ENCODE data around the gene PCNX2.
"Not testable (repeated sequence)": the region's sequence is repeated elsewhere in the genome, so short reads cannot be mapped to it uniquely, and the experiment has no call there.

Gene PCNX2

DNA sequence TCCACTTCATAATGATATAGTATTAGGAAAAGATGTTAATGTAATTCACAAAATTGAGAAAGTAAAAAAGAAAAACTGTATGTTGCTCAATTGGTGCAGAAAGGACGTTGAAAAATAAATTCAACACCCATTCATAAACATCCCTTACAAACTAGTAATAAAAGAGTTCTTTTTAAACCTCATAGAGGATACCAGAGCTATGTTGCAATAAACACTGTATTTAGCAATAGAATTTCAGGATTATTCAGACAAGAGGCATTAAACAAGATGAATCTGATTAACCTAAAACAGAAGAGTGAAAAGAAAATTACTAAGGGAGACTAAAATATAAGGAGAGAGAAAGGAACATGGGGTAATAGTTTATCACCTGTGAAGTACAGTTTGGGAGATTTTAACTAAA is 190.3 kb downstream of the PCNX2 start:
- DNase-seq (ENCODE audit: low spot score) = no peak

DNA sequence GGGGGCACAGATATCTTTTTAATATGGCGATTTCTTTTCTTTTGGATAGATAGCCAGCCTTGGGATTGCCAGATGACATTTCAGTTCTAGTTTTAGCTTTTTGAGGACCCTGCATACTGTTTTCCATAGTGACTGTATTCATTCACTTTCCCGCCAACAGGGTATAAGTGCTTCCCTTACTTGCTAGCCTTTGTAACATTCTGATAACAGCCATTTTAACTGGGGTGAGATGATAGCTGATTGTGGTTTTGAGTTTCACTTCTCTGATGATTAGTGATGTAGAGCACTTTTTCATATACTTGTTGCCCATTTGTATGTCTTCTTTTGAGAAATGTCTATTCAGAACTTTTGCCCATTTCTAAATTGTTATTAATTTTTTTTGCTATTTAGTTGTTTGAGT is 193.2 kb downstream of the PCNX2 start:
- DNase-seq (ENCODE audit: low spot score) = no peak

GRCh38 chr1:233097959-233098580 is 197.5 kb downstream of the PCNX2 start:
- DNase-seq (ENCODE audit: low spot score) = no peak

DNA sequence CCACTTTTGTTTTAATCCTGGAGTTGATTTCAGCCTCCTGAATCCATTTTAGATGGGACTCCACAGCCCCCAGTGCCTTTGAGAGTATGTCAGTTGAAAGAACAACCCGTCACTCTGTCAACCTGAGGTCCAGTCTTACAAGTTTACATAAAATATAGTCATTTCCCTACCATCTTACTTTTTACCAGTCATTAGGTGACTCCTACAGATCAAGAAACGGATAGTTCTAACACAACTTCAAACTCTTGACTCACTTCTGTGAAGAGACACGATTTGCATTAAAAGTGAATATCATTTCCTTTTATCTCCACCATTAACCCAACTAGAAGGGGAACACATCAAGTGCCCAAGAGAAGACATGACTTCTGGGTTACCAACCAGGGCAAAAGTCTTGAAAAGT is 198.0 kb downstream of the PCNX2 start:
- no peak for DNase-seq (ENCODE audit: low spot score)

- no peak for DNase-seq (ENCODE audit: low spot score)
These were observed 200.8 kb downstream of the PCNX2 start for GRCh38 chr1:233094691-233095090.

DNA sequence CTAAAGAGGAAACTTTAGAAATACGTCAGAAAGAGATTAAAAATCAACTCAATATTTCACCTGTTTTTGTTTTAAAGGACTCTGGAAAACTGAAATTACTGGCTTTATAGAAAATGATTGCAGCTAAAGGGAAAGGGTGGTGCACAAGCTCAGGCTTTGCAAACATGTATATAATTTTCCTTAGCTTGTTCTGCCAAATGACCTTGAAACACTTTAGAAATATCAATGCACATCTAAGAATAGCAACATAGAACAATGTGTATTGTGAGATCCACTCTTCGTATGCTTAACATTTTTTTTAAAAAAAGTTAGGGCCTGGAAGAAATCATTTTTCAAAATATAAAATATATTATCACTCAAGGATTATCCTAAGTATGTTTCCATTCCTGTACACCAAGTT is 201.3 kb downstream of the PCNX2 start:
- no peak for DNase-seq (ENCODE audit: low spot score)

GRCh38 chr1:233090746-233091494 is 204.6 kb downstream of the PCNX2 start:
- DNase-seq (ENCODE audit: low spot score) = no peak

- DNase-seq (ENCODE audit: low spot score) = no peak
These were observed 206.3 kb downstream of the PCNX2 start for GRCh38 chr1:233089251-233089650.

DNA sequence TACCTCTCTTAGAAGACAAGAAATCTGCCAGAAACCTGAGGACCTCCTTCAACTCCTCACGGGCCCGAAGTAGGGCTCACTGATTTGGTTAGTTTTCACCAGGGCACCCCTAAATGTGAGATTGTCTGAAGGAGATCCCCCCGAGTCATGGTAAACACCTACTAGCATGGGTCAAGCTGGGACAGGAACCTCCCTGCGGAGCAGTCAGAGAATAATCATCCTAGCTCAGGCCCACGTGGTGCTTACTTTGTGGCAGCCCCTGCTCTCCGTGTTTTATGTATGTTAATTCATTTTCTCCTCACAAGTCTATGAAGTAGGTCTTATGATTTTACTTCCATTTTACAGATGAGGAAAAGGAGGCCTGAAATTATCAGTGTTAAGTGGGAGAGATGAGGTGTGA is 206.9 kb downstream of the PCNX2 start:
- DNase-seq (ENCODE audit: low spot score) = no peak

GRCh38 chr1:233086961-233087881 is 208.3 kb downstream of the PCNX2 start:
- no peak for DNase-seq (ENCODE audit: low spot score)

DNA sequence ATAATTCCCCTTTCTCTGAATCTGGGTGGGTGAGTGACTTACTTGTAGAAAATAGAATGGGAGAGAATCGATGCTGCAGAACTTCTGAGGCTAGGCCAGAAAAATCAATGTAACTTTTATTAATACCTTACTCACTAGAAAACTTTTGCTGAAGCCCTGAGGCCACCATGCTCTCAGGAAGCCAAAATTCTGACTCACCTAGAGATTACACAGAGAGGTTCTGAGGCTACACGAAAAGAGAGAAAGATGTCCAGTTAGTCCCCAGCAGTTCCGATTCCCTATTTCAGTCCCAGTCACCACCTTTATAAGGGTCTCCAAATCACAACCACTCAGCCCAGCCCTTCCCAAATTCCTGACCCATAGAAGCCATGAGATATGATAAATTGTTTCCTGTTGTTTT is 210.0 kb downstream of the PCNX2 start:
- no peak for DNase-seq (ENCODE audit: low spot score)

- DNase-seq (ENCODE audit: low spot score) = no peak
These were observed 212.6 kb downstream of the PCNX2 start for GRCh38 chr1:233082778-233083550.

GRCh38 chr1:233081735-233082134 is 213.8 kb downstream of the PCNX2 start:
- DNase-seq (ENCODE audit: low spot score) = no peak

GRCh38 chr1:233080827-233081226 is 214.7 kb downstream of the PCNX2 start:
- DNase-seq (ENCODE audit: low spot score) = not testable (repeated sequence)

DNA sequence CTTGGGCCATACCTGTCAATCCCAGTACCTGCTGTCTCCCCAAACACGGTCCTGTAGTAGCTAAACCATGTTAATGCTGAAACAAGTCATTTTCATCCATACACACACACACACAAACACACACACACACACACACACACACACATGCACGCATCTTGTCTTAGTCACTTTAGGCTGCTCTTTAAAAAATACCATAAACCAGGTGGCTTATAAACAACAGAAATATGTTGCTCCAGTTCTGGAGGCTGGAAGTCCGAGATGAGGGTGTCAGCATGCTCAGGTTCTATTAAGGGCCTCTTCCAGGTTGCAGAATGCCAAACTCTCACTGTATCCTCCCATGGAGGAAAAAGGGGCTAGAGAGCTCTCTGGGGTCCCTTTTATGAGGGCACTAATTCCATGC is 215.2 kb downstream of the PCNX2 start:
- DNase-seq (ENCODE audit: low spot score) = no peak

DNA sequence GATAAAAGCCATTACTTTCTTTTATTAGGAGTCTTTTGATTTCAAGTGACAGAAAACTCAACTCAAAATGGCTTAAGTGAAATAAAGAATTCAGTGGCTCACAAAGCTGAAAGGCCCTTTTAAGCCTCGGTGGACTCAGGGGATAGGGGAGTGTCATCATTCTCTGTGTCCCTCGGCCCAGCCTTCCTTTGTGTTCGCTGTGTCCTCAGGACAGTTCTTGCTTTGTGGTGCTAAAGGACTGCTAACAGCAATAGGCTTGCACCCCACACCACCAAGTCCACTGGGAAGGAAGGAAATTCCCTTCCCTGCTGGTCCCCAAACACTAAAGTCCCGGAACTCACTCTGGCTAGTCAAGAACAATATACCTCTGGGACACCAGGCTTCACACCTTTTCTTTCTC is 216.0 kb downstream of the PCNX2 start:
- DNase-seq (ENCODE audit: low spot score) = no peak

DNA sequence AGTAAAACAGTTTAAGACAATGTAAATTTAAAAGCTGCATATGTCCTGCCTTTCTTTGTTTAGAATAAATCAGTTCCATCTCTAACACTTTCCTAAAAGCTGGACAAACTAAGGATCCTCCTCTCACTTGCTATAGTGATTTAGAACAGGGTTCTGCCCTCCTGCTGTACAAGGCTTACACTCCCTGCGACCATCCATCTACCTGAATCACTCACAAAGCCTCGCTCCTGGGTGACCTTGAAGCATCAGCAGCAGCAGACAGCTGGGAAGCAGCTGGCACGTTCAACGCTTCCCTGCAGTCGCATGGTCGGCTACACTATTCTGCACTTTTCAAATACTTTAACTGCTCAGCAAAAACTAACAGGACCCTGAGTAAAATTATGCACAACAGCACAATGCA is 217.1 kb downstream of the PCNX2 start:
- no peak for DNase-seq (ENCODE audit: low spot score)

DNA sequence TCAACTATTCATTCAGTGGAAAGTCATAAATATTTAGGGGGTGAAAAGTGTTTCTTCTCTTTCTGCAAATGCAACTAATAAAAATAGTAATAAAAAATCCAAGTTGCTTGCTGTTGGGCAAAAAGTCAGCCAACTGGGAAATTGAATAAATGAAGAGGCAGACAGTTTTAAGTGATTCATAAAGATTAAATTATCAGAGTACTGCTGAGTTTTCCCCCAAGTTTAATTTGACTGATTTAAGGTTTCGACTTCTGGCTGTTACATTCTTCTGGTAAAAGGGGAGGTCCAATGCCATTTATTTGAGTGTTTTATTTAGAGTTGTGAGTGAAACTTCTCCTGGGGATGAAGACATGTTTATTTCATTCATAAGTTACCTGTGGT is 219.6 kb downstream of the PCNX2 start:
- DNase-seq (ENCODE audit: low spot score) = no peak

DNA sequence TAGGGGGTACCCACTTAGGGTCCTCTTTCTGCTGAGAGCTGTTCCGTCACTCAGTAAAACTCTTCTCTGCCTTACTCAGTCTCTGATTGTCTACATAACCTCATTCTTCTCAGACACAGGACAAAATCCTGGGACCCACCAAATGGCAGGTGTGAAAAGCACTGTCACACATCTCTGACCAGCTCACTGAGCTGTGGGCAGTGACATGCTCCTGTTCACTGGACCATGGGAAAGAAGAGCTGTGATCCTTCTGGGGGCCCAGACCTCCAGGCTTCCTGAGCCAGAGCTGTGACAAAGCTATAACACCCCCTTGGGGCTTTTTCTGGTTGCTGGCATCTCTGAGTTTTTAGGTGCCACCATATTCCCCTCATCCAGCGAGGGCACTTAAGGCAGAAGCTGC is 229.4 kb downstream of the PCNX2 start:
- DNase-seq (ENCODE audit: low spot score) = no peak

DNA sequence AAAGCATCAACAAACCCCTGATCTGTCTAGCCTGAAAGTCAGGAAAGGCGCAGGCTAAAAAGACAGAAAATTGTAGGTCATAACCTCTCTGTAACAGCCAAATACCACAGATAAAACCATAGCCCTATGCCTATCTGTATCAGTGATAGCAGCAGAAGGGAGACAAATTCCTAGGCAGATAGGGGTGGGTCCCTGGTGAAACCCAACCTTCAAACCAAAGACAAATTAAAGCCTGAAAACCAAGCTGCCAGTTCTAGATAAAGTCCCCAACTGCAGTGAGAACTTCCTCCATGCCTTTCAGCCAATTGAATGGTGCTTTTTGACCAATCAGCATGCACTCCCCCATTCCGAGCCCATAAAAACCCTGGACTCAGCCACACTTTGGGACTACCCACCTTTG is 229.8 kb downstream of the PCNX2 start:
- no peak for DNase-seq (ENCODE audit: low spot score)

DNA sequence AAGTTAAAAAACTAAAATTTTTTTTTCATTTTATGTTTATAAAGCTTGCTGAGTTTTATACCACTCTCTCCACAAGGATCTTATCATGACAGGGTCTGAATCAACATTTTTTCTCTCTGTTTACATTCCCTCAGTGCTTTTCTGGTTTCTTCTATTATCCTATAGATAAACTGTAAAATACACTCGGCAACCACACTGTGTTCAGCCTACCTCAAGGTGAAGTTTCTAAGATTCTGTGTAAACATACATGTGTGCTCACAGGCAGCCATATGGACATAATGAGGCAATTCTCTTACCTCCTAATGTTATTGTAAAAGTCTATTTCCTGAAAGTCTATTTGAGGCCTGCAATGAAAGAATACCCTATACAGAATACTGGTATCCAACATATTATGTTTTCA is 230.5 kb downstream of the PCNX2 start:
- no peak for DNase-seq (ENCODE audit: low spot score)

DNA sequence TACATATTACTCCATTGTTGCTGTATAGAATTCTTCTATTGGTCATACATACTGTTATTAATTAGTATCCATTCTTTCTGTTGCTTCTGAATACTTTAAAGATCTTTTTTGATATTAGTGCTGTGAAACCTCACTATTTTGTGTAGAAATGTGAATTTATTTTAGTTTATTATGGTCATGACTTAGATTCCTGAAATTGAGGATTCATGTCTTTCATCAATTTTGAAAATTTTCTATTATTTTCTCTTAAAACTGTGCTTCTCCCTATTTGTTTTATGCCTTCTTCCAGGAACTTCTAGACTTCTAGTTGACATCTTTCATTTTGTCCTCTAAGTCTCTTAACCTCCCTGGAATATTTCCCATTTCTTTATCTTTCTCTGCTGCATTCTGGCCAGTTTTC is 232.1 kb downstream of the PCNX2 start:
- no peak for DNase-seq (ENCODE audit: low spot score)

Measured in HuH-7 (cell line).